Uterus (tissue), 4 donors: ENCODE data around the gene INIP. TPM values are rescaled to one million over a fixed set of nuclear protein-coding genes. Genes with fewer than 3 reads are reported as not detected.

Experiments
- DNase-seq, 2 donors: peaks; one replicate each; pipeline ENCODE4 v3.0.0-alpha.2; 2019 to 2020
- H3K27ac ChIP-seq, 2 donors: fragments of 200-600 bp; sonication (generic); 1 replicate in 1 of 2; 2 replicates in 1 of 2; pipeline ENCODE4 v1.5.1; 2016 to 2018
- H3K27me3 ChIP-seq, 2 donors: fragments of 200-600 bp; sonication (generic); one replicate each; pipeline ENCODE4 v1.5.1; 2018 to 2019; ENCODE audit warnings: control low read depth in 1 of 2
- H3K36me3 ChIP-seq, 2 donors: fragments of 200-600 bp; sonication (generic); one replicate each; pipeline ENCODE4 v1.5.1; 2019; ENCODE audit warnings: control low read depth in 1 of 2
- H3K4me1 ChIP-seq, 2 donors: fragments of 200-600 bp; sonication (generic); one replicate each; pipeline ENCODE4 v1.5.1; 2018 to 2019; ENCODE audit warnings: control low read depth in 1 of 2
- H3K4me3 ChIP-seq, 2 donors: fragments of 200-600 bp; sonication (generic); 1 replicate in 1 of 2; 2 replicates in 1 of 2; pipeline ENCODE4 v1.5.1; 2018 to 2019; ENCODE audit warnings: mild to moderate bottlenecking in 1 of 2
- H3K9me3 ChIP-seq, 2 donors: fragments of 200-600 bp; sonication (generic); one replicate each; pipeline ENCODE4 v1.5.1; 2019; ENCODE audit warnings: control low read depth in 1 of 2
- POLR2A ChIP-seq, 2 donors: fragments of 450-650 bp; IDR thresholded peaks; one replicate each; pipeline ENCODE4 v1.6.1; 2016; ENCODE audit warnings: antibody characterized with exemption in 2 of 2, mild to moderate bottlenecking in 1 of 2, moderate library complexity in 1 of 2
- intact Hi-C: fragments of 100-400 bp; cut with DNase I; formaldehyde crosslinking; loops from one replicate; pipeline ENCODE4 v1.15.1; 2023; ENCODE audit warnings: low total_unique reads
- total RNA-seq, 4 donors: library from RNA; depleted of rRNA in 3 of 4; stranded (reverse); fragments of >200 nt in 3 of 4; gene quantifications; one replicate each; pipeline versions ENCODE4 v1.1.0 to v1.2.4, GENCODE V29; 2014 to 2023
- TF ChIP-seq, protein P1 (sequence below), 4 experiments: fragments of 200-600 bp in 2 of 4; fragments of 450-650 bp in 2 of 4; sonication (generic) in 2 of 4; IDR thresholded peaks; one replicate each; pipeline ENCODE4 v1.5.1; 2016 to 2019; ENCODE audit warnings: antibody characterized with exemption in 4 of 4, mild to moderate bottlenecking in 2 of 4, moderate library complexity in 1 of 4
- donor health status: DM: yes; HTN: yes; CAD: no.

Gene INIP
- total RNA-seq, 4 donors from 2014 or later: 15.2 to 215 (median 57.6) TPM

DNA sequence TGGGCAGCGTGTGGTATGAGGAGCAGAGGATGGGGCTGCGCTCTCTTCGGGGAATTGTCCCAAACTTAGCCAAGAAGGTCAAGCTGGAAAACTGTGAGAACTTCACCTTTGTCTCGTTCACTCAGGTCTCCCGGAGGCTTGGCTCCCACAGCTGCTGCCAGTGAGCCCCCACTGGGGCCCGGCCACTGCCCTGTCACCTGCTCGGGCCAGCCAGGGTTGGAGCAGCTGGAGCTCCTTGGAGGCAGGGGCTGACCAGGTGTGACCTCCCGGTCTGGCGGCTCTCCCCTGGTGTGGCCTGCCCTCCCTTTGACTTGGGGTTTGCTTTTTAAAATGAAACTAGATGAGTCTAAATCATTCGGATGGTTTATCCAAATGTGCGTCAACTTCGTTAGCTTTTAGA lies 58.0 kb downstream of the INIP start:
- Histone ChIP-seq H3K36me3 (no peaks in the 10 kb centered on the region), H3K27ac (no peak overlapping the region), H3K4me3 (no peak overlapping the region), H3K27me3 (no peaks in the 10 kb centered on the region), H3K9me3 (no peaks in the 10 kb centered on the region), H3K4me1 (no peaks in the 10 kb centered on the region)
- no peak for TF ChIP-seq POLR2A (IDR thresholded peaks at IDR 0.05)
- TF ChIP-seq, protein P1, sequence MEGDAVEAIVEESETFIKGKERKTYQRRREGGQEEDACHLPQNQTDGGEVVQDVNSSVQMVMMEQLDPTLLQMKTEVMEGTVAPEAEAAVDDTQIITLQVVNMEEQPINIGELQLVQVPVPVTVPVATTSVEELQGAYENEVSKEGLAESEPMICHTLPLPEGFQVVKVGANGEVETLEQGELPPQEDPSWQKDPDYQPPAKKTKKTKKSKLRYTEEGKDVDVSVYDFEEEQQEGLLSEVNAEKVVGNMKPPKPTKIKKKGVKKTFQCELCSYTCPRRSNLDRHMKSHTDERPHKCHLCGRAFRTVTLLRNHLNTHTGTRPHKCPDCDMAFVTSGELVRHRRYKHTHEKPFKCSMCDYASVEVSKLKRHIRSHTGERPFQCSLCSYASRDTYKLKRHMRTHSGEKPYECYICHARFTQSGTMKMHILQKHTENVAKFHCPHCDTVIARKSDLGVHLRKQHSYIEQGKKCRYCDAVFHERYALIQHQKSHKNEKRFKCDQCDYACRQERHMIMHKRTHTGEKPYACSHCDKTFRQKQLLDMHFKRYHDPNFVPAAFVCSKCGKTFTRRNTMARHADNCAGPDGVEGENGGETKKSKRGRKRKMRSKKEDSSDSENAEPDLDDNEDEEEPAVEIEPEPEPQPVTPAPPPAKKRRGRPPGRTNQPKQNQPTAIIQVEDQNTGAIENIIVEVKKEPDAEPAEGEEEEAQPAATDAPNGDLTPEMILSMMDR (IDR thresholded peaks at IDR 0.05): no peak
- DNase-seq: no peak
- intact Hi-C loops: no loop called here

DNA sequence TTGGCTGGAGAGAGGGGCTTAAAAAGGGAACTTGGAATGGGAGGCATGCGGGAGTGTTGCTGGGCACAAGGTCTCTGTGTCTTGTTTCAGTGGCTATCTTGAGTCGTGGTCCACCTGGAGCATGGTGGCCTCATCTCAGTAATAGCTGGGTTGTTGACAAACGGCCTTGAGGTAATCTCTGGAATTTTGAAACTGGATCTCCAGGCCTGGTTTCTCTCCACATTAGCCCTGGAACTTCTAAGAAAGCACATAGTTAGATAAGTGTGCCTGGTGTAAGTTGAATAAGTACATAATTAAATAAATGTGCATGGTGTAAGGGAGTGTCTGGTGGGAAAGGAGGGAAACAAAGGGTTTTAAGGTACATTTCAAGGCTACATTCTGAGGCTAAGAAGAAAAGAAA lies 62.2 kb downstream of the INIP start:
- intact Hi-C loops: no loop called here
- Histone ChIP-seq H3K4me3 (no peak overlapping the region), H3K9me3 (no peaks in the 10 kb centered on the region), H3K4me1 (no peaks in the 10 kb centered on the region), H3K27me3 (no peaks in the 10 kb centered on the region), H3K36me3 (no peaks in the 10 kb centered on the region), H3K27ac (no peak overlapping the region)
- TF ChIP-seq, protein P1 (IDR thresholded peaks at IDR 0.05): no peak
- no peak for TF ChIP-seq POLR2A (IDR thresholded peaks at IDR 0.05)
- DNase-seq: no peak

DNA sequence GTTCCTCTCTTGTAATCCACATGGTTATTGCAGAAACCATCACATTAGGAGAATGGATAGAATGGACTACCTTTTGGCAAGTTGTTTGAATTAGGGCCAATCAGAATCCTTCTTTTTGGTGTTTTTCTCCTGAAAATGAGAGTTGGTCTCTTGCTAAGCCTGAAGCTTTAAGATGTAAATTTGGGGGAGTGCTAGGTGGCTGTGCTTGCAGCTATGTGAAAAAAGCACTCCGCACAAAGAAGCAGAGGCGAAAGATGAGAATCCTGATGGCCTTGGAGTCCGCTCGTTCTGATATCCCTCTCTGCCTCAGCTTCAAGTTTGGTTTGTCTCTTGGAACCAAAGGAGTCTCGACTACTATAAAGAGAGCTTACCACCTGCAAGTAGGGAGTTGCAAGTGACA lies 63.6 kb downstream of the INIP start:
- TF ChIP-seq, protein P1 (IDR thresholded peaks at IDR 0.05): no peak
- TF ChIP-seq POLR2A (IDR thresholded peaks at IDR 0.05): no peak
- Histone ChIP-seq H3K9me3 (no peaks in the 10 kb centered on the region), H3K36me3 (peaks cover 0 to 4% of the 10 kb centered on the region in 2 donors), H3K27ac (no peak overlapping the region), H3K4me3 (no peak overlapping the region), H3K27me3 (no peaks in the 10 kb centered on the region), H3K4me1 (no peaks in the 10 kb centered on the region)
- DNase-seq: no peak
- intact Hi-C loops: no loop called here

DNA sequence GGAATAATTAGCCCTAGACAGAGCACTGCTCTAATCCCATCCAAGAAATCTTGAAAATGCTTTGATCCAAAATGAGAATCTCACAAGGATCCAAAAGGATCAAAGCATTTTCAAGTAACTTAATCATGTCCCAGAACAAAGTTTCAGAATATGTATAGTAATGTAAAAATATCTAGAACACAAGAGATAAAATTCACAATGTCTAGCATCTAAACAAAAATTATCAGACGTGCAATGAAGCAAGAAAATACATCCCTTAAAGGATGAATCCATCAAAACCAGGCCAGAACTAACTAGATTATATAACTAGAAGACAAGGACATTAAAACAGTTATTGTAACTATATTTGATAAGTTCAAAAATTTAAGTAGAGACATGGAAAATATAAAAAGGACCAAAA lies 69.3 kb downstream of the INIP start:
- TF ChIP-seq, protein P1 (IDR thresholded peaks at IDR 0.05): no peak
- TF ChIP-seq POLR2A (IDR thresholded peaks at IDR 0.05): no peak
- peaks cover 0 to 4% of the 10 kb centered on the region in 2 donors for H3K36me3 ChIP-seq
- H3K27ac ChIP-seq: no peak overlapping the region
- no peak for DNase-seq
- intact Hi-C loops: no loop called here
- H3K4me3 ChIP-seq: no peak overlapping the region
- H3K4me1 ChIP-seq: no peaks in the 10 kb centered on the region
- H3K27me3 ChIP-seq: no peaks in the 10 kb centered on the region
- no peaks in the 10 kb centered on the region for H3K9me3 ChIP-seq

DNA sequence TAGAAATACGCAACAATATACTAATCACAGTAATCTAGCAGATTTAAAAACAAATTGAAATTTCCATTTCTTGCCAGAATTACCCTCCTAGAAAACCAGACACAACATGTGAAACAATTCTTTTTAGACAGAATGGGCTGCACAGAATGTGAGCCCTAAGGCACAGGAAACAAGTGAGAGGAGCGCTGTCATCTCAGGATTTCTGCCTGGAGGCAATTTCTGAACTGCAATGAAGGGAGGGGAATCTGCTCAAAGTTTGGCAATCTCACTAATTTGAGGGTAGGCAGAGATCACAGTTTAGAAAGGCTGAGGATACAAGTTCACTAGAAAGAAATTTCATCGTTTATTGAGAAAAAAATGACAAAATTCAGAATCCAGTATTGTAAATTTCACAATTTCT lies 70.3 kb downstream of the INIP start:
- Histone ChIP-seq H3K27ac (no peak overlapping the region), H3K4me1 (no peaks in the 10 kb centered on the region), H3K36me3 (peaks cover 0 to 4% of the 10 kb centered on the region in 2 donors), H3K4me3 (no peak overlapping the region), H3K27me3 (no peaks in the 10 kb centered on the region), H3K9me3 (no peaks in the 10 kb centered on the region)
- DNase-seq: no peak
- TF ChIP-seq, protein P1 (IDR thresholded peaks at IDR 0.05): no peak
- TF ChIP-seq POLR2A (IDR thresholded peaks at IDR 0.05): no peak
- intact Hi-C loops: no loop called here
